Stimulated activated CD4-positive, alpha-beta T cell treated with anti-CD3 and anti-CD28 coated beads, Interleukin-12 subunit alpha, Interleukin-12 subunit beta, amount 100 ng/mL, for 48 hours (primary cell): ENCODE data around the gene LZTS3.
"Not testable (repeated sequence)": the region's sequence is repeated elsewhere in the genome, so short reads cannot be mapped to it uniquely, and the experiment has no call there.

ENCODE experiments used
- DNase-seq, 3 donors: peaks; one replicate each; pipeline ENCODE4 v3.0.0-alpha.2; 2020; ENCODE audit warnings: low read depth in 2 of 3, low spot score in 1 of 3

LZTS3 gene

GRCh38 chr20:3172933-3173609 is at the start of gene LZTS3:
TSS of gene LZTS3 (minus strand) at chr20:3173549. CDS start at chr20:3167163, 6,386 bp downstream.
- peak; percentile 38 to 61 (median 42) for DNase-seq

GRCh38 chr20:3221398-3222226 is 48.3 kb upstream of the LZTS3 start:
- no peak for DNase-seq

DNA sequence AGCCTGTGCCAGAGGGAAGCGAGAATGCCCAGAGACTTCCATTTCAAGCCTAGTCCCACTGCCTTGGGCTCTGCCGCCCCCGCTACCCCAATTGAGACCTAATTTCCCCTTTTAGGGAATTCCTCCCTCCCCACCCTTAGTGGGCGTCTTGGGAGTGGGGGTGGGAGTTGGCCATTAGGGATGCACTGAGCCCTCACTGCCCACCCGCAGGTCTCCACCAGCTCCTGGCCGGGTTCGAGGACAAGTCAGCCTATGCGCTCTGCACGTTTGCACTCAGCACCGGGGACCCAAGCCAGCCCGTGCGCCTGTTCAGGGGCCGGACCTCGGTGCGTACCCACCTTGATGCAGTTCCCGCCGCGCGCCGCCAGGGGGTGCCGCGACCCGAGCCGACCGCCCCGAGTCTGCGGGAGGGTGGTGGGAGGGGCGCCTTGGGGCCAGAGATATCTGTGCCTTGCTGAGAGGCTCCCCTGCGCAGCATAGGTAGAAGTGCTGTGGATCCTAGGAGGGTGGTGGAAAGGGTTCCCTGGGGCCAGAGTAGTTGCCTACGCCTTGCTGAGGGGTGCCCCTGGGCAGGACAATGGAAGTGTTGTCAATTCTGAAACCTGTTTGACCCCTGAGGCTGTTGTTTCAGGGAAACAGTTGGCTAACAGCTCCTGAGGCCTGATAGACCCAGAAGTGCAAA is 45.1 kb upstream of the LZTS3 start:
- peak; percentile 60 to 74 (median 72) for DNase-seq

- DNase-seq: not testable (repeated sequence)
Observed at GRCh38 chr20:3215359-3215917, 42.1 kb upstream of the LZTS3 start.

- DNase-seq: no peak
Observed at GRCh38 chr20:3213226-3213625, 39.9 kb upstream of the LZTS3 start.

DNA sequence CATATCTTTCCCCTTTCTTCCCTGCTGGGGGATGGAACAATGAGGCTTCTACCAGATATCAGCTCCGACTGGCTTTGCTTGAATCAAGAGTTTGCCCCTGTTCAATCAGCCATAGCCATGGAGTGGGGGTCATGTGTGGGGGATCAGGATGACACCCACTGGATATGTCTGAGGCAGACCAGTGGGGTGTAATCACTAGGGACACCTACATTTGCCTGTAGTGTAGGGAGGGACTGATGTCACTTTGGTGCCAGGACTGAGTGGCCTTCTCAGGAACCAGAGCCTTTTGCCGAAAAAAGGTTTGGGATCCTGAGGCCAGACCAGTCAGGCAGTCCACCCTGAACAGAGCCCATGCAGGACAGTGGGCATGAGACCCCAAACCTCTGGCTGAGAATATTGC is 37.0 kb upstream of the LZTS3 start:
- no peak for DNase-seq

GRCh38 chr20:3209946-3210317 is 36.6 kb upstream of the LZTS3 start:
- DNase-seq: no peak

DNA sequence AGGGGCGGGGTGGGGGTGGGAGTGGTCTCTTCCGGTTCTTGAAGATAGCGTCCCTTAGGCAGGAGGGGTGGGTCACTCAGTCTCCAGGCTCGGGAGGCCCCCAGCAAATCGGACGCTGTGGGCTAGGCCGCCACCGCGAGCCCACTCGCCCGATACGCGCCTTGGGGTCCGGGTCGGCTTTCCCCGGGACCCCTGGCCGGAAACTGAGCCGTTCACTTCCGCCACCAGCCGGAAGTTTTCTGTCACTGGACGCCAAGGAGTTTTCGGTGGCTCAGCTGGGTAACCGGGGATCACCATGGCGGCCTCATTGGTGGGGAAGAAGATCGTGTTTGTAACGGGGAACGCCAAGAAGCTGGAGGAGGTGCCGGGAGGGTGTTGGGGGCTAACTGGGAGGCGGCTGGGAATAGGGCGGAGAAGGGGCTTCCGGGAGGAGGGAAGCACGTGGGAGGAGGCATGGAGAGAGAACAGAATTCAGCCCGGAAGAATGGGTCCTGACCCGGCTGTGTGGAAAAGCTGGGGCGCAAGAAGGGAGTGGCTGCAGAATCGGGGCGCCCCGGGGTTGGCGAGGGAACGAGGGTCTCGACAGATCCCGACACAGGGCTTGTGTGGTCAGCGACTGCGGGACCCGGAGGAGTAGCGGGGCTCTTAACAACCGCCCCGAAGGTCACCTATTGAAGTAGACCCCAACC is 36.1 kb upstream of the LZTS3 start, which contains the start of gene ITPA:
ITPA (plus strand) TSS at position 242 of the 689 bp plus-strand sequence; CDS start at position 296, 54 bp downstream.
- peak; percentile 31 to 61 (median 40) for DNase-seq

DNA sequence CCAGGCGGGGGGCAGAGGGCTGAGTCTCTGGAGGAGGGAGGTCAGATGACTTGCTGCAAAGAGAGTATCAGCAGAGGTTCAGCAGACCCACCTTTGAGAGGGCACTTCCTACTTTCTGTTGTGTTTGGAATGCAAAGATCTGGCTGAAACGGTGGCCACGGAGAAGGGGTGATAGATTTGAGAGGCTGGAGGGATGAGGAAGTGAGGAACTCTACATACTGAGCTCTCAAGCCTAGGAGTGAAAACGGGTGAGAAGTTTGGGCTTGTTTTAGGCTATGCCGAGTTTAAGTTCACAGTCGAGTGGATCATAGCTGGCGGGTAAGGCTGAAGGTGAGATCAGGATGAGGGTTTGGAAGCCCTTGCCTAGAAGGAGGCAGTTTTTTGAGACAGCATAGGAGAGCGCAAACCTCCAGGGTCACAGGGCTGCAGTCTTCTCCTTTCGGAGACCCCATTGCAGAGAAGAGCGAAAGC is 35.5 kb upstream of the LZTS3 start:
- DNase-seq: no peak

DNA sequence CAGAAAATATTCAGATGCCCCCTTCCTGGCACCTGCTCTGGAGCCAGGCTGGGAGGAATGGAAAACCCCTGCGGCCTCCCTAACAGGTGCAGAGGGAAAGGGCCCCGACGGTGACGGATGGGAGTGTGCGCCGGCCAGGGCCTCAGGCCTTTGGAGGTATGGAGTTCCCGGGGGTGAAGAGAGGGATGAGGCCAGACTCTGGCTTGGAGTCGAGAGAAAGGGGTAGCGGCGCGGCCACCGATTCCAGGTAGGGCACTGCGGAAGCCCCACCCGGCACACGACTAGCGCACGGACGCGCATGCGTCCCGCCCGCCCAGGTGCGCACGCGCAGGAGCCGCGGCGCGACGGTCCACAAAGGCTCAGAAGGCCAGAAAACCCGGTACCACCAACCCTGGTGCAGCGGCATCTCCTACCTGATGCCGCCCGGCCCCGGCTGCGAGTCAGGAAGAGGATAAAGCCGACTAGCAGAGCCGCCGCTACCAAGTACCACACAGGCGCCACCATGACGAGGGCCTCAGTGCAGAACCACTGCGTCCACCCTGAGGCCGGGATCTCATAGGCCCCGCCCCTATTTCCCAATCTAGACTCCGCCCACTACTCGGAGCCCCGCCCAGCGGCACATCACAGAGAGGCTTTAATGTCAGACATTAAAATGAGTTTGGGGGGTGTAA is 30.9 kb upstream of the LZTS3 start, which contains the start of gene DDRGK1:
DDRGK1 (minus strand) TSS at position 559 of the 671 bp plus-strand sequence; CDS start at position 504, 55 bp downstream.
- peak; percentile 86 to 97 (median 88) for DNase-seq

DNA sequence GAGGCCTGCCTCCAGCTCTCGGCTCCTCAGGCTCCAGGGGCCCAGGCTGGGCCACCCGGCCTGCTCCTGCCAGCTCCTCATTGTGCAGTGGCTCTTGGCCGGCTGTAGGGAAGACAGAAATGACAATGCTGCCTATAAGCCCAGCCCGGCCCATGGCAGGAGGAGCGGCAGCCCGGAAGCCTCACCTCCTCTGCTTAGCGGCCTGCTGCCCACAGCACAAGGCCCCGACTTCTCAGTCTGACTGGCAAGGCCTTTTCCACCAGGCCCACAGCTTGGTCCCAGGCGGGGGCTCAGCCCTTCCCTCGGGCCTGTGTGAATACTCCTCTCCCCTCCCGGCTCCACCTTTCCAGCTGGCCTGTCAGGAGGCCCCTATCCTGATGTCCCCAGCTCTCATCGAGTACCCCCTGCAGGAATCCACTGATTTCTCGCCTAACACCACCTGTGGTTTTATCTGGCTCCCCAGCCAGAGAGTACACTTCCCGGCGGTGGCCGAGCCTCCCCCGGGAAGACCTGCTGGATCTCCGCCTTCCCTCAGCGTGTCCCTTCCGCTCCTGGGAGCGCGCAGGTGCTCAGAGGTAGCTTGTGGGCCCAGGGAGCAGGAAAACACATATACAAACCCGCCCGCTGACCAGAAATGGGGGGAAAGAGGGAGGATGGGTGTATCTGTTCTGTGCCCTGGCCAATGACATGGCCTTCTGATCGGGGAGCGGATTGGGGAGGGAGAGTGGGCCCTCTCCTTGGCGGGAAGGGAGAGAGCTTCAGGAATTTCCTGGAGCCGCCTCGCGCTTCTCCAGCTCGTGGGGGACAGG is 30.2 kb upstream of the LZTS3 start:
- peak; percentile 9 to 29 (median 21) for DNase-seq

- no peak for DNase-seq
Observed at GRCh38 chr20:3202965-3203314, 29.6 kb upstream of the LZTS3 start.

GRCh38 chr20:3199976-3200755 is 26.8 kb upstream of the LZTS3 start:
- DNase-seq: no peak

- DNase-seq: no peak
Observed at GRCh38 chr20:3199206-3199605, 25.9 kb upstream of the LZTS3 start.

- DNase-seq: no peak
Observed at GRCh38 chr20:3195590-3196237, 22.4 kb upstream of the LZTS3 start.

DNA sequence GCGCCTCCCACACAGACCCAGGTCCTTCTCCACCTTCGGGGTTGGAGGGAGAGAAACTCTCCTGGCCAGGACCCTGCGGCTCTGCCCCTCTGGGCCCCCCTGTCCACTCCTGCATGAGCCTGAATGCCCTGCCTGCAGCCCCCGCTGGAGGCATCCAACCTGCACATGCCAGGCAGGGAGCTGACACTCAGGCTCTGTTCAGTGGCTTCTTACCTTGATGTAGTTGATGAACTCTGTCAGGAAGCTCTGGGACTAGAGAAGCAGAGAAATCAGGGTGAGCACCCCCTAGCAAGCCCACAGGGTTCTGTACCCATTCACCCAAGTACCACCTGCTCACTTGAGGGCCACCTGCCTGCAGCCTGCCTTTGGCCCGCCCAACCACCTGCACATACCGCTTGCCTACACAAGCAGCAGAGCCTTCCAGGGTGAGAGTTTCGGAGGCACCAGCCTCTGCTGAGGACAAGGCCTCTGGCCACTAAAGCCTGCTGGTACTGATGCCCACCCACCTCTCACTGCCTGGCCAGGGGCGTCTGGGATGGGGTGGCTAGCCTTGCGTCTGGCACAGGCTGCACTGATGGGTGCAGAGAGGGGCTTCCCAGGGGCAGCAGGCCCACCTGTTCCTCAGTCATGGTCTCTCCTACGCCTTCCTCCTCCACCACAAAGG is 21.4 kb upstream of the LZTS3 start:
- DNase-seq: no peak

- no peak for DNase-seq
Observed at GRCh38 chr20:3193806-3194616, 20.7 kb upstream of the LZTS3 start.
